Activated naive CD4-positive, alpha-beta T cell treated with anti-CD3 and anti-CD28 coated beads, Interleukin-2, amount 10 ng/mL, durations not matched to agents 7 days and 5 days (primary cell): ENCODE data around the gene MMP10.

ENCODE experiments used
- CTCF ChIA-PET: fragments of 350-600 bp; sonication (Branson Sonifier 250); formaldehyde crosslinking; loops from one replicate; lab custom pipeline; 2021; ENCODE audit warnings: antibody characterized with exemption; lab: Charles Lee
- DNase-seq: peaks from one replicate; pipeline ENCODE4 v3.0.0-alpha.2; 2020
- H3K27ac Mint-ChIP-seq: one replicate; pipeline ENCODE4 v1.8.0; 2021; ENCODE audit warnings: mild to moderate bottlenecking, moderate library complexity, mixed read lengths
- H3K27me3 Mint-ChIP-seq: one replicate; pipeline ENCODE4 v1.8.0; 2021; ENCODE audit warnings: mild to moderate bottlenecking, mixed read lengths
- H3K36me3 Mint-ChIP-seq: one replicate; pipeline ENCODE4 v1.8.0; 2021; ENCODE audit warnings: mixed read lengths
- H3K4me1 Mint-ChIP-seq: one replicate; pipeline ENCODE4 v1.8.0; 2021; ENCODE audit warnings: mixed read lengths
- H3K4me3 Mint-ChIP-seq: one replicate; pipeline ENCODE4 v1.8.0; 2021; ENCODE audit warnings: mild to moderate bottlenecking, moderate library complexity, mixed read lengths
- H3K9me3 Mint-ChIP-seq: one replicate; pipeline ENCODE4 v1.8.0; 2021; ENCODE audit warnings: mixed read lengths

MMP10 gene

DNA sequence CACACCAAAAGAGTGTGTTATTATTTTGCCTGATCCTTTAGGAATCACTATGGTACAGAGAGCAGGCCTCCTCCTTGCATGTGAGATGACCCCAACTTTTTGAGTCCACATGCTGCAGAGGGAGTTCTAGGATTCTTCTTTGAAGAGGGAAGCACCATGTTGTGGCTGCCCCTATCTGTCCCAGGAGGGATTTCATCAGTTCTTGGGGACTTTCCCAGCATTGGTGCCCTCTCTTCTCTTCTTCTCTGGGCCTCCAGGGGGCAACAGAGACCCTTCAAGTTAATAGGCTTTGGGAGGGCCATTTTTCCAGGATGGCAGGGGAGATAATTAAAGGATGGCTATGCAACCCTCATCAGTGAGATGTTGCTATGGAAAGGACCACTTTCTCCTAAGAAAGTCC is 14.0 kb upstream of the MMP10 start:
- H3K9me3 Mint-ChIP-seq, result no peaks in the 10 kb centered on the region
- no peak for DNase-seq
- H3K36me3 Mint-ChIP-seq, result no peaks in the 10 kb centered on the region
- peaks cover 3% of the 10 kb centered on the region for H3K27me3 Mint-ChIP-seq
- no peak overlapping the region for H3K4me3 Mint-ChIP-seq
- CTCF ChIA-PET, result no interaction called here
- H3K4me1 Mint-ChIP-seq, result no peaks in the 10 kb centered on the region
- H3K27ac Mint-ChIP-seq, result no peak overlapping the region

DNA sequence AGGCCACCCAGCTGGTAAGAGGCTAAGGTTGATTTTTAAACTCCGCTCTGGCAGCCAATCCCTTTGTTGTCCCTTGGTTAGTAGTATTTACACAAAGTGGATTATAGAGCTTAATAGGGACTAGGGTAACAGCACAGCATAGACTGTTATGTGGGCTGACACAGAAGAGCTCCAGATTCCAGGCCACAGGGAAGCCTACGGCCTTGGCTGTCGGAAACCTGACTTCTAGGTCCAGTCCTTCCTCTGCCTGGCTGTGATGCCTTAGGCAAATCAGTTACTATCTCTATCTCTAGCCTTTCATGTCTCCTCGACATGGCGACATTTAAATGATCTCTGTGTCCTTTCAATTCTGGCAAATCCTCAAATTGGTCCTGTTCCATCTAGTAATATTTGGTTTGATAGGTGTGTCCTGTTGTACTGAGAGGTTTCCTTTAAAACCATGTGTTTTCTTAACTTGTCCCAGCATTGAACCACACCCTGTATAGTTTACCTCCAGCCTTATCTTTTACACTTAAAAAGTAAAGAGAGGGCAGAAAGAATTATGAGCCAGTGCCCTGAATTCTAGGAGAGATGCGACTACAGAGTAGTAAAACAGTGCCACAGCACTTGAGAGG is 13.4 kb upstream of the MMP10 start:
- H3K36me3 Mint-ChIP-seq, result no peaks in the 10 kb centered on the region
- CTCF ChIA-PET, result no interaction called here

DNA sequence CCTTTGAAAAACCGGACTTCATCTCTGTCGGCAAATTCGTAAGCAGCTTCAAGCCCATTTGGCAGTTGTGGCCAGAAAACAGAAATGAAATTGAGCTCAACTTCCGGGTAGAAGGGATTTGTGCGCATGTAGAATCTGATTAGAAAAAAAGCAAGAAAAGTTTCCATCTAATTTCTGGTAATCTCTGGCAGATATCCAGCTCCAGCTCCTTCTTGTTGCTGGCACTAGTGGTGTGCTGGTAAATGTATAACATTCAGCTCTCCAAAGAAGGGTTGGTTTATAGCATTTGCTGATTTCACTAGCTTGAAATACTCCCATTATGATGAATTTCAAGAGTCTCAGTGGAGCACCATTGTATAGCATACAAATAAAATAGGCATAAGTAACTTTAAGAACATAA is 12.2 kb upstream of the MMP10 start:
- DNase-seq, result no peak
- H3K27ac Mint-ChIP-seq, result no peak overlapping the region
- no peaks in the 10 kb centered on the region for H3K36me3 Mint-ChIP-seq
- no peaks in the 10 kb centered on the region for H3K4me1 Mint-ChIP-seq
- CTCF ChIA-PET, result interaction anchor here (1.2 kb wide), 1 partner anchor 8 kb away, joined by 4 read pairs; no protein-coding TSS in a partner anchor
- H3K27me3 Mint-ChIP-seq, result peaks cover 3% of the 10 kb centered on the region
- no peaks in the 10 kb centered on the region for H3K9me3 Mint-ChIP-seq
- no peak overlapping the region for H3K4me3 Mint-ChIP-seq

More for the DNA sequence above, 13.4 kb upstream of the MMP10 start:
- Mint-ChIP-seq H3K4me1 (no peaks in the 10 kb centered on the region), H3K27ac (no peak overlapping the region), H3K27me3 (peaks cover 3% of the 10 kb centered on the region), H3K9me3 (no peaks in the 10 kb centered on the region), H3K4me3 (no peak overlapping the region)
- DNase-seq, result no peak

DNA sequence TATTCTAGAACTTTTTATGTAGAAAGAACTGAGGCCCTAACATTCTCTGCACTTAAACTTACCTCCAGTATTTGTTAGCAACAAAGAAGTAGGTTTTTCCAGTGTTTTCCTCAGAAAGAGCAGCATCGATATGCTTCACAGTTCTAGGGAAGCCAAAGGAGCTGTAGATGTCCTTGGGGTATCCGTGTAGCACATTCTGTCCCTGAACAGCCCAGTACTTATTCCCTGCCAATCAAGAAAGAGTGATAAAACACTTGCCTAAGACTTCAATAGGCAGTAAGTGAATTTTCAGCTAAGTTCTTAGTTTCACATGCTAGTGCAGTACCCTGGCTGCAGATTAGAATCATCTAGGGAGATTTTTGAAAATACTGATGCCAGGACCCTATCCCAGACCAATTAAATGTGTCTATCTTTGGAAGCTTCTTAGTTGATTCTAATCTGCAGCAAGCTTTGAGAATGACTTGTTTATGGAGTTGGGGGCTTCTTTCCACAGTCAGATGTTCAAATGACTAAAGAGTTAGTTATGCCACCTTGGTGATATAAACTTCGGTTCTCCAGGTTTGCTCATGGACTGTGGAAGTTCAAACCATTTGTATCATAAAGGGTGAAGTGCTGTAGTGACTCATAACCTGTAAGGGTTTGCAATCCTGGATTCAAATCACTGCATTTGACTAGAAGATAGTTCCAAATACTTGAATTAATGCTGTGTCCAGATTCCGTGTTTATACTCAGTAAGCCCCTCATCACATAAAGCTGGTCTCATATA is 11.0 kb upstream of the MMP10 start:
- DNase-seq, result no peak
- CTCF ChIA-PET, result no interaction called here
- Mint-ChIP-seq H3K27ac (no peak overlapping the region), H3K9me3 (no peaks in the 10 kb centered on the region), H3K27me3 (no peaks in the 10 kb centered on the region), H3K36me3 (no peaks in the 10 kb centered on the region), H3K4me1 (no peaks in the 10 kb centered on the region), H3K4me3 (no peak overlapping the region)

DNA sequence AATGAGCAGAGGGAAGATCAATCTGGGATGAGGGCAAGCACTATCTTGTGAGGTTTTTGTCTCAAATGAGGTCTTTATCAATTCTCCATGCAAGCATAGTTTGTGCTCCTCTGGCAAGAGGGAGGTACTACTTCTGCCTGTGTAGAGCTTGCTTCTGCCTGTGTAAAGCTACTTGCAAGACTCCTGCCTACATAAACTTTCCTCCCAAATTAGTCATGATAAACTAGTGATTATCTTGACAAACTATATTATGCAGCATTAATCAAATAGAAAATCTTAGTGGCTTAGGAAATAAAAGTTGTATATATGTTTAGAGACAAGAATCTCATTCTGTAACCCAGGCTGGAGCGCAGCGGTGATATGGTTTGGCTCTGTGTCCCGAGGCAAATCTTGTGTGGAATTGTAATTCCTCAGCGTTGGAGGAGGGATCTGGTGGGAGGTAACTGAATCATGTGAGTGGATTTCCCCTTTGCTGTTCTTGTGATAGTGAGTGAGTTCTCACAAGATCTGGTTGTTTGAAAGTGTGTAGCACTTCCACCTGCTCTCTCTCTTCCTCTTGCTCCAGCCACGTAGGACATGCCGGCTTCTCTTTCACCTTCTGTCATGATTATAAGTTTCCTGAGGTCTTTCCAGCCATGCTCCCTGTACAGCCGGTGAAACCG is 8.0 kb upstream of the MMP10 start:
- Mint-ChIP-seq H3K27me3 (no peaks in the 10 kb centered on the region), H3K27ac (no peak overlapping the region)

DNA sequence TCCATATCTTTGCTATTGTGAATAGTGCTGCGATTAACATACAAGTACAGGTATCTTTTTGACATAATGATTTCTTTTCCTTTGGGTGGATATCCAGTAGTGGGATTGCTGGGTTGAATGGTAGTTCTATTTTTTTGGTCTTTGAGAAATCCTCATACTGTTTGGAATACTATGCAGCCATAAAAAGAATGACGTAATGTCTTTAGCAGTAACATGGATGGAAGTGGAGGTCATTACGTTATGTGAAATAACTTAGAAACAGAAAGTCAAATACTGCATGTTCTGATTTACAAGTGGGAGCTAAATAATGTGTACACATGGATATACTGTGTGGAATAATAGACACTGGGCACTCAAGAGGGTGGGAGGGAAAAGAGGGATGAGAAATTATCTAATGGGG is 4.0 kb upstream of the MMP10 start:
- DNase-seq, result no peak
- H3K4me3 Mint-ChIP-seq, result no peak overlapping the region
- no peaks in the 10 kb centered on the region for H3K36me3 Mint-ChIP-seq
- H3K9me3 Mint-ChIP-seq, result no peaks in the 10 kb centered on the region
- no peaks in the 10 kb centered on the region for H3K27me3 Mint-ChIP-seq
- CTCF ChIA-PET, result interaction anchor here (1.3 to 1.9 kb wide), 2 partner anchors 8 to 51 kb away, joined by 4 to 7 read pairs; no protein-coding TSS in a partner anchor
- no peaks in the 10 kb centered on the region for H3K4me1 Mint-ChIP-seq
- H3K27ac Mint-ChIP-seq, result no peak overlapping the region

More for the DNA sequence above, 8.0 kb upstream of the MMP10 start:
- Mint-ChIP-seq H3K9me3 (no peaks in the 10 kb centered on the region), H3K4me1 (no peaks in the 10 kb centered on the region), H3K36me3 (no peaks in the 10 kb centered on the region), H3K4me3 (no peak overlapping the region)
- DNase-seq, result no peak
- CTCF ChIA-PET, result no interaction called here

DNA sequence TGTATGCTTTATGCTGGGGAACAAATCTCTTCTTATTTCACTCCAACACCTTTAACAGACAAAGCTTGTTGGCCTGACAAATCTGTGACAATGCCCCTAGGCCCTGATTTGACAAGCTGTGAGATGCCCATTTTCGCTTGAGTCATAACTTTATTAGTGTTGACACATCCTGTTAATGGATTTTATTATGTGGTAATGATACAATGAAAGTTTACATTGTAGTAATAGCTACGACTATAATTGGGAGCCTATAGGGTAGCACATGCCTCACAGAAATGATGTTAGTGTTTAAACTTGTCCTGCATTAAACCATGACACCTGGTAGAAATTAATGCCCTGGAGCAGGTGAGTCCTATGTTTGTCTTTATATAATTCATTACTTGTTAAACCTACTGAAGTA is 3.3 kb upstream of the MMP10 start:
- no peaks in the 10 kb centered on the region for H3K4me1 Mint-ChIP-seq
- DNase-seq, result no peak
- CTCF ChIA-PET, result interaction anchor here (1.3 to 1.9 kb wide), 2 partner anchors 9 to 50 kb away, joined by 4 to 7 read pairs; no protein-coding TSS in a partner anchor
- H3K4me3 Mint-ChIP-seq, result no peak overlapping the region
- no peaks in the 10 kb centered on the region for H3K9me3 Mint-ChIP-seq
- no peaks in the 10 kb centered on the region for H3K27me3 Mint-ChIP-seq
- H3K36me3 Mint-ChIP-seq, result no peaks in the 10 kb centered on the region
- no peak overlapping the region for H3K27ac Mint-ChIP-seq

DNA sequence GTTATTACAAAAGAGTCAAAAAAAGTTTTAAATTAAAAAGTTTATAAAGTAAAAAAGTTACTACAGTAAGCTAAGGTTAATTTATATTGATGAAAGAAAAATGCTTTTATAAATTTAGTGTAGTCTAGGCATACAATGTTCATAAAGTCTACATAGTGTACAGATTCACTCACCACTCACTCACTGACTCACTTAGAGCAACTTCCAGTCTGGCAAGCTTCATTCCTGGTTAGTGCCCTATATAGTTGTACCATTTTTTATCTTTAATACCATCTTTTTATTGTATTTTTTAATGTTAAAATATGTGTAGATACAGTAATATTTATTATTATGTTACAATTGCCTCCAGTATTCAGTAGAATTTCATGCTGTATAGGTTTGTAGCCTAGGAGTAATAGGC is 2.6 kb upstream of the MMP10 start:
- Mint-ChIP-seq H3K27me3 (no peaks in the 10 kb centered on the region), H3K9me3 (no peaks in the 10 kb centered on the region), H3K4me3 (no peak overlapping the region), H3K4me1 (no peaks in the 10 kb centered on the region), H3K27ac (no peak overlapping the region), H3K36me3 (no peaks in the 10 kb centered on the region)
- CTCF ChIA-PET, result interaction anchor here (1.9 kb wide), 1 partner anchor 50 kb away, joined by 7 read pairs; no protein-coding TSS in a partner anchor
- DNase-seq, result no peak

DNA sequence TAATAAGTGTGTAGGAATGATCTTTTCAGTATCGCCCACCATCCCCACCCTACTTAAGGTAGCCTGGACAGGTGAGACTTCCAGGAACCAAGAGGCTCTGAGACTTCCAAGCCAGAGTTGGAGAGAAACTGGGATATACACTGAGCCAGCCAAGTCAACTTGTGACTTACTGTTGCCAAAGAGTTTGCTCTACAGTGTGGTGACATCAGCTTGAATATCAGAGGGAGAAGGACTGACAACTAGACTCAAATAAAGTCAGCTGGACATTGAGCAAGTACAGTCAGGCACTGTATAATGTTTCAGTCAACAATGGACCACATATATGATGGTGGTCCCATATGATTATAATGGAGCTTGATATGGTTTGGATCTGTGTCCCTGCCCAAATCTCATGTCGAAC is 1.2 kb upstream of the MMP10 start:
- no peak overlapping the region for H3K4me3 Mint-ChIP-seq
- DNase-seq, result no peak
- no peaks in the 10 kb centered on the region for H3K36me3 Mint-ChIP-seq
- no peak overlapping the region for H3K27ac Mint-ChIP-seq
- no peaks in the 10 kb centered on the region for H3K9me3 Mint-ChIP-seq
- no peaks in the 10 kb centered on the region for H3K4me1 Mint-ChIP-seq
- CTCF ChIA-PET, result no interaction called here
- H3K27me3 Mint-ChIP-seq, result no peaks in the 10 kb centered on the region

DNA sequence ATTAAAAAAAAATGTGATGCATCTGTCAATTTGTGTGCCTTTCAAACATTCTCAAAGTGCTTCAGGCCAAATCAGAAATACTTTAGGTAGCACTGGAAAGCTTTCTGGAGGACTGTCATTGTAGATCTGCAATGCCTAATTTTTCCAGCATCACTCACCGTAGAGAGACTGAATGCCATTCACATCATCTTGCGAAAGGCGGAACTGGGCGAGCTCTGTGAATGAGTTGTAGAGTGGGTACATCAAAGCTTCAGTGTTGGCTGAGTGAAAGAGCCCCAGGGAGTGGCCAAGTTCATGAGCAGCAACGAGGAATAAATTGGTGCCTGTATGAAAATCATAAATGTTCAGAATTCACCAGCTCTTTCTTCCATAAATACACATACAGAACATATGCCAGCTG is 4.0 kb downstream of the MMP10 start:
- Mint-ChIP-seq H3K27ac (no peak overlapping the region), H3K36me3 (no peaks in the 10 kb centered on the region), H3K4me1 (no peaks in the 10 kb centered on the region), H3K27me3 (peaks cover 9% of the 10 kb centered on the region), H3K4me3 (no peak overlapping the region), H3K9me3 (no peaks in the 10 kb centered on the region)
- CTCF ChIA-PET, result no interaction called here
- DNase-seq, result no peak

DNA sequence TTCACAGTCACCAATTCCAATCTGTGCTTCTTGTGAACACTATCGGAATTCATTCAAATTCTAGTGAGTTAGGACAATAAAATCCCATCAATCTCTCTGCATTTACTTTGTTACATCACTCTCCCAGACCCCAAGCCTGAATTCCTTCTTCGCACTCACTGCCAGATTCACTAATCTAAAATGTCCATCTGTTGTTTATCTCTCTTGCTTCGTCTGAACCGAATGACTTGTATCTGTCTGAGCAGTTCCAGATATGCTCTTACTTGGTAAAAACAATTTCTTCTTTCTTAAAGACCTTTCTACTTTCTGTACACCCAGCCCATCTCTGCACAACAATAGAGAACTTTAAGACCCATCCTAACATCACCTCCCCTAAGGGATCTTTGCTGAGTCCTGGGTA is 7.0 kb downstream of the MMP10 start:
- Mint-ChIP-seq H3K27me3 (peaks cover 9% of the 10 kb centered on the region), H3K4me1 (no peaks in the 10 kb centered on the region), H3K9me3 (no peaks in the 10 kb centered on the region), H3K4me3 (no peak overlapping the region), H3K27ac (no peak overlapping the region), H3K36me3 (no peaks in the 10 kb centered on the region)
- CTCF ChIA-PET, result no interaction called here
- no peak for DNase-seq

DNA sequence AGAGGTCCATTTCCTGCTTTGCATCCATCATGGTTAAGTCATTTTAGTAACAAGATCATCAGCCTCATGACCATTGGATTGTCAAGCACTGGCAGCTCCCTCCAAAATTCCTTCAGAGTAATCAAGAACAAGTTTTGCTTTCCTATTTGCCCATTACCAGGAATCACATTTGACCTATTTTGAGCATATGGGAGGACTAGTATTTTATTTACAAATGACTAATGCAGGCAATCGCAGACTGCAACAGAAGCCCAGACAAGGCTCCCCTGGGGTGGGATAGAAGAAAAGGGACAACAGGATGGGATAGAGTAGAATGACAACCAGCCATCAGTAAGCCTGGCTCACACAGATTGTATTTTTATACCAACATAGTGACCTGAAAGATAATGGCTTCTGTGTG is 9.1 kb downstream of the MMP10 start:
- peaks cover 8% of the 10 kb centered on the region for H3K27me3 Mint-ChIP-seq
- CTCF ChIA-PET, result interaction anchor here (0.6 kb wide), 1 partner anchor 829 kb away, joined by 3 read pairs; no protein-coding TSS in a partner anchor
- no peak overlapping the region for H3K4me3 Mint-ChIP-seq
- no peaks in the 10 kb centered on the region for H3K4me1 Mint-ChIP-seq
- no peak for DNase-seq
- no peaks in the 10 kb centered on the region for H3K9me3 Mint-ChIP-seq
- no peak overlapping the region for H3K27ac Mint-ChIP-seq
- no peaks in the 10 kb centered on the region for H3K36me3 Mint-ChIP-seq

DNA sequence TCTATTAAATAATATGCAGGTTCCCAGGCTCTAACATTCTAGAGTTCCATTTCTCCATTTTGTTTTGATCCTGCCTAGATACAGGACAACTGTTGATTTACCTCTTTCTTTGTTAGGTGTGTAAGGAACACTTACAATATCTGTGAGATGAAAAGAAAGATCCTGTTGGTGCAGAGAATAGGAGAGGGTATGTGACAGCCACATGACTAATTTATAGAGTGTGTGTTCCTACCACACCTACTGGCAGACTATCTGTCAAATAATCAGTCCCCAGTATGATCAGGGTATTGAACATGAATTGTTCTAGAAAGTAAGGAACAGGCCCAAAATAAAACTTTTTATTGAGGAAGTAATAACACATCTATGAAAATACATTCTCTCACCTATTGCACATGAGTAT is 10.2 kb downstream of the MMP10 start:
- no peaks in the 10 kb centered on the region for H3K9me3 Mint-ChIP-seq
- no peak overlapping the region for H3K27ac Mint-ChIP-seq
- no peak for DNase-seq
- no peak overlapping the region for H3K4me3 Mint-ChIP-seq
- no peaks in the 10 kb centered on the region for H3K4me1 Mint-ChIP-seq
- CTCF ChIA-PET, result no interaction called here
- peaks cover 4% of the 10 kb centered on the region for H3K27me3 Mint-ChIP-seq
- no peaks in the 10 kb centered on the region for H3K36me3 Mint-ChIP-seq

DNA sequence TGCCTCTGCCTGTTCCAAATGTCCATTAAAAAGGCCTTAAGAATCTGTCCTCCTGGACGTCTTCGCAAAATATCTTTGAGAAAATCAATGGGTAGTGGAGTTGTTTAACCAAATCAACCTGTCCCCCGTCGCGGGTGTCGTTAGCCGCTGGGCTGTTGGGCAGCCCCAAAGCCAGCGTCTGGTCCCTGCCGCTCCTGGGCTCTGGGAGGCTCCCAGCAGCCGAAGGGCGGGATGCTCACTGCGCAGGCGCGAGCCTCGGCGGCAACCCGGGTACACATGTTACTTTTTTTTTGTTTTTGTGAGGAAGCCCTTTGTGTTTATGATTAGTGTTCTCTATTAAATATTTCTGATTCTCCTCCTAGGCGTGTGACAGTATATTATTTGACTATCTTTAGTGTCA is 12.6 kb downstream of the MMP10 start:
- Mint-ChIP-seq H3K27ac (no peak overlapping the region), H3K27me3 (no peaks in the 10 kb centered on the region), H3K9me3 (no peaks in the 10 kb centered on the region), H3K4me3 (no peak overlapping the region), H3K4me1 (no peaks in the 10 kb centered on the region), H3K36me3 (no peaks in the 10 kb centered on the region)
- no peak for DNase-seq
- CTCF ChIA-PET, result no interaction called here
